GM12874 (cell line): ENCODE measurements around the gene IKZF5.

Experiments
- CTCF ChIP-seq: IDR thresholded peaks from 2 replicates; pipeline ENCODE4 v1.5.1; 2011; ENCODE audit warnings: low read depth, mild to moderate bottlenecking, control low read depth, low read length, moderate library complexity; ENCODE audit not compliant: insufficient read depth

Gene IKZF5

GRCh38 chr10:122974543-122975064 is 34.0 kb downstream of the IKZF5 start:
- no peak for TF ChIP-seq CTCF

GRCh38 chr10:122974023-122974422 is 34.6 kb downstream of the IKZF5 start:
- no peak for TF ChIP-seq CTCF

GRCh38 chr10:122968698-122969097 is 39.9 kb downstream of the IKZF5 start:
- no peak for TF ChIP-seq CTCF

GRCh38 chr10:122966879-122967278 is 41.7 kb downstream of the IKZF5 start:
- no peak for TF ChIP-seq CTCF

- TF ChIP-seq CTCF, result no peak
Observed at GRCh38 chr10:122962405-122962804, 46.2 kb downstream of the IKZF5 start.

- TF ChIP-seq CTCF, result no peak
Observed at GRCh38 chr10:122957474-122957873, 51.1 kb downstream of the IKZF5 start.

- TF ChIP-seq CTCF, result no peak
Observed at GRCh38 chr10:122955892-122956291, 52.7 kb downstream of the IKZF5 start.

- TF ChIP-seq CTCF, result no peak
Observed at GRCh38 chr10:122954731-122955050, 53.9 kb downstream of the IKZF5 start.
